B cell (primary cell): ENCODE data around the gene VPS13D. TPM values are rescaled to one million over a fixed set of nuclear protein-coding genes. Genes with fewer than 3 reads are reported as not detected.

ENCODE experiments used
- ATAC-seq: fragments of 200-7000 bp; cut with Tn5 transposase; one replicate; pipeline ENCODE4 v1.10.0; 2021; ENCODE audit warnings: low read depth, mild to moderate bottlenecking, moderate number of reproducible peaks, moderate library complexity
- CTCF ChIA-PET: fragments of 350-600 bp; sonication (Branson Sonifier 250); formaldehyde crosslinking; loops from one replicate; lab custom pipeline; 2021; ENCODE audit warnings: antibody characterized with exemption, inconsistent platforms; lab: Charles Lee
- POLR2A ChIA-PET: fragments of 350-600 bp; sonication (Branson Sonifier 250); formaldehyde crosslinking; loops from one replicate; lab custom pipeline; 2021; ENCODE audit warnings: antibody characterized with exemption; lab: Charles Lee
- DNase-seq: peaks from one replicate; pipeline ENCODE4 v3.0.0; 2013
- H2AFZ ChIP-seq: 2 replicates; pipeline ENCODE4 v1.6.1; 2012; ENCODE audit warnings: mild to moderate bottlenecking, low read depth, low read length; ENCODE audit not compliant: insufficient read depth, poor library complexity, severe bottlenecking
- H3K27ac ChIP-seq, 2 donors: 1 replicate in 1 of 2; 2 replicates in 1 of 2; pipeline ENCODE4 v1.5.1; 2012 to 2013; ENCODE audit warnings: low read length in 2 of 2, mild to moderate bottlenecking in 2 of 2, moderate library complexity in 1 of 2
- H3K27me3 ChIP-seq, 4 experiments: fragments of 200-600 bp in 1 of 4; sonication (generic) in 1 of 4; replicated peaks in 1 of 4; 1 replicate in 2 of 4; 2 replicates in 2 of 4; pipeline versions ENCODE4 v1.6.1 to v1.7.0; 2013 to 2016; ENCODE audit warnings: low read length in 3 of 4, mild to moderate bottlenecking in 2 of 4, mixed read lengths in 1 of 4, moderate library complexity in 1 of 4; ENCODE audit not compliant: insufficient read depth in 4 of 4, control insufficient read depth in 3 of 4; ENCODE audit errors: control extremely low read depth in 1 of 4
- H3K36me3 ChIP-seq, 2 experiments: replicated peaks in 1 of 2; 1 replicate in 1 of 2; 2 replicates in 1 of 2; pipeline versions ENCODE4 v1.6.1 to v1.7.1; 2013; ENCODE audit warnings: low read length in 1 of 2; ENCODE audit not compliant: insufficient read depth in 2 of 2, control insufficient read depth in 1 of 2; ENCODE audit errors: control extremely low read depth in 1 of 2, extremely low read depth in 1 of 2
- H3K4me1 ChIP-seq, 2 donors: fragments of 200-600 bp in 1 of 2; sonication (generic) in 1 of 2; 1 replicate in 1 of 2; 2 replicates in 1 of 2; pipeline versions ENCODE4 v1.5.1 to v1.6.1; 2013 to 2017; ENCODE audit warnings: low read length in 2 of 2; ENCODE audit not compliant: control insufficient read depth in 2 of 2, insufficient read depth in 2 of 2
- H3K4me2 ChIP-seq: replicated peaks from 2 replicates; pipeline ENCODE3; 2012; ENCODE audit warnings: mild to moderate bottlenecking, low read depth, low read length; ENCODE audit not compliant: poor library complexity, severe bottlenecking
- H3K4me3 ChIP-seq, 5 experiments: fragments of 200-600 bp in 1 of 5; sonication (generic) in 1 of 5; 1 replicate in 3 of 5; 2 replicates in 2 of 5; pipeline versions ENCODE4 v1.5.1 to v1.7.0; 2011 to 2016; ENCODE audit warnings: low read length in 4 of 5, mild to moderate bottlenecking in 4 of 5, low read depth in 2 of 5, control low read depth in 1 of 5, moderate library complexity in 1 of 5; ENCODE audit not compliant: insufficient read depth in 1 of 5; ENCODE audit errors: control extremely low read depth in 1 of 5, extremely low read depth in 1 of 5
- H3K79me2 ChIP-seq: fragments of 200-600 bp; sonication (generic); one replicate; pipeline ENCODE4 v1.6.0; 2016; ENCODE audit warnings: low read length; ENCODE audit not compliant: control insufficient read depth, insufficient read depth
- H3K9ac ChIP-seq: fragments of 200-600 bp; sonication (generic); 2 replicates; pipeline ENCODE4 v1.6.1; 2017; ENCODE audit warnings: mild to moderate bottlenecking, low read length, moderate library complexity
- H3K9me3 ChIP-seq, 3 donors: one replicate each; pipeline versions ENCODE4 v1.6.1 to v1.7.1; 2013; ENCODE audit warnings: low read length in 2 of 3; ENCODE audit not compliant: control insufficient read depth in 2 of 3, insufficient read depth in 1 of 3; ENCODE audit errors: control extremely low read depth in 1 of 3
- H4K20me1 ChIP-seq: 2 replicates; pipeline ENCODE4 v1.6.0; 2012; ENCODE audit warnings: mild to moderate bottlenecking, low read length; ENCODE audit not compliant: insufficient read depth, control insufficient read depth, poor library complexity, severe bottlenecking
- H3K27ac Mint-ChIP-seq: one replicate; pipeline ENCODE4 v1.8.0; 2021; ENCODE audit warnings: mixed read lengths
- H3K27me3 Mint-ChIP-seq: one replicate; pipeline ENCODE4 v1.8.0; 2021; ENCODE audit warnings: mixed read lengths
- H3K4me1 Mint-ChIP-seq: one replicate; pipeline ENCODE4 v1.8.0; 2021; ENCODE audit warnings: mixed read lengths
- H3K4me3 Mint-ChIP-seq: one replicate; pipeline ENCODE4 v1.8.0; 2021; ENCODE audit warnings: mixed read lengths
- H3K9me3 Mint-ChIP-seq: one replicate; pipeline ENCODE4 v1.8.0; 2022; ENCODE audit warnings: mixed read lengths; ENCODE audit not compliant: insufficient read depth
- CTCF ChIP-seq: fragments of 200-600 bp; IDR thresholded peaks from one replicate; pipeline ENCODE4 v1.8.0; 2022; ENCODE audit warnings: antibody characterized with exemption, mild to moderate bottlenecking
- EZH2 ChIP-seq: IDR thresholded peaks from 2 replicates; pipeline ENCODE4 v1.6.1; 2012; ENCODE audit warnings: borderline replicate concordance, low read depth, mild to moderate bottlenecking, moderate library complexity, low read length; ENCODE audit not compliant: insufficient read depth, poor library complexity, severe bottlenecking
- WGBS: methylation state at CpG from one replicate; pipeline ENCODE4 v1.1.5; 2013; ENCODE audit warnings: missing lambda C conversion rate; ENCODE audit not compliant: insufficient coverage; 5-methylcytosine and 5-hydroxymethylcytosine counted together
- intact Hi-C: fragments of 100-400 bp; cut with micrococcal nuclease; formaldehyde crosslinking; loops from one replicate; pipeline ENCODE4 v1.10.0; 2022
- polyA plus RNA-seq: library from polyadenylated mRNA; depleted of rRNA; stranded (reverse); fragments of >200 nt; gene quantifications from 2 replicates; pipeline ENCODE4 v1.2.3, GENCODE V29; 2012
- total RNA-seq, 2 donors: library from RNA; stranded (reverse); fragments of 120-200 nt in 1 of 2; gene quantifications; 1 replicate in 1 of 2; 2 replicates in 1 of 2; pipeline versions ENCODE4 v1.2.3 to v1.2.4, GENCODE V29; 2013 to 2022

Gene VPS13D
- total and polyA plus RNA-seq, 2 donors (not counting 1 experiment from before 2014, with no cell fraction given): 29.9 to 104 TPM

GRCh38 chr1:12556957-12557935 is 327.4 kb downstream of the VPS13D start:
- POLR2A ChIA-PET: no interaction called here
- no peak overlapping the region for H3K27ac Mint-ChIP-seq

More at GRCh38 chr1:12556957-12557935, 327.4 kb downstream of the VPS13D start:
- H3K27me3 Mint-ChIP-seq: peaks cover 6% of the 10 kb centered on the region
- peaks cover under 1% of the 10 kb centered on the region for H3K9me3 Mint-ChIP-seq
- no peak overlapping the region for H3K4me3 ChIP-seq
- CTCF ChIA-PET: no interaction called here
- no peak overlapping the region for H3K27ac ChIP-seq
- no peaks in the 10 kb centered on the region for H3K4me1 Mint-ChIP-seq
- TF ChIP-seq CTCF: no peak
- TF ChIP-seq EZH2: no peak
- H3K36me3 ChIP-seq: no peaks in the 10 kb centered on the region
- no peaks in the 10 kb centered on the region for H3K79me2 ChIP-seq
- peaks cover 0 to 25% (median under 1%) of the 10 kb centered on the region in 3 donors for H3K9me3 ChIP-seq
- no peak overlapping the region for H3K4me3 Mint-ChIP-seq
- ATAC-seq (no peak), DNase-seq (no peak)
- intact Hi-C loops: no loop called here
- H3K4me1 ChIP-seq: no peaks in the 10 kb centered on the region
- H3K9ac ChIP-seq: no peak overlapping the region
- H3K4me2 ChIP-seq: no peak overlapping the region
- no peaks in the 10 kb centered on the region for H4K20me1 ChIP-seq
- H3K27me3 ChIP-seq: no peaks in the 10 kb centered on the region
- no peak overlapping the region for H2AFZ ChIP-seq
- 92% methylated on average over 13 of the region's 17 CpGs for WGBS
